HFFc6 (cell line): Measurements from ENCODE around the gene MRPS35. TPM values are rescaled to one million over a fixed set of nuclear protein-coding genes. Genes with fewer than 3 reads are reported as not detected.
"Not testable (repeated sequence)": the region's sequence is repeated elsewhere in the genome, so short reads cannot be mapped to it uniquely, and the experiment has no call there.

Experiments used
- DNase-seq: peaks from one replicate; pipeline ENCODE4 v3.0.0-alpha.2; 2018
- H3K27ac Mint-ChIP-seq: 2 replicates; pipeline ENCODE4 v1.8.0; 2020; ENCODE audit warnings: mild to moderate bottlenecking, mixed read lengths
- H3K27me3 Mint-ChIP-seq: 2 replicates; pipeline ENCODE4 v1.8.0; 2021; ENCODE audit warnings: mild to moderate bottlenecking, moderate library complexity, mixed read lengths; ENCODE audit not compliant: insufficient read depth
- H3K36me3 Mint-ChIP-seq: 2 replicates; pipeline ENCODE4 v1.8.0; 2021; ENCODE audit warnings: low read depth, mixed read lengths
- H3K4me1 Mint-ChIP-seq: 2 replicates; pipeline ENCODE4 v1.8.0; 2020; ENCODE audit warnings: low read depth, mixed read lengths
- H3K4me3 Mint-ChIP-seq: 2 replicates; pipeline ENCODE4 v1.8.0; 2020; ENCODE audit warnings: mild to moderate bottlenecking, moderate library complexity, mixed read lengths
- H3K9me3 Mint-ChIP-seq: 2 replicates; pipeline ENCODE4 v1.8.0; 2020; ENCODE audit warnings: mild to moderate bottlenecking, mixed read lengths
- total RNA-seq, 6 experiments: library from RNA; stranded (reverse); fragmentation: NEBNext Ultra II Directional; extraction: Animal tissue kit (Norgen Biotek cat#: 25700); gene quantifications; 2 replicates in 1 of 6; 3 replicates in 5 of 6; pipeline ENCODE4 v1.2.3, GENCODE V29; 2021
- TF ChIP-seq, protein P1 (sequence below): fragments of 200-600 bp; sonication (generic); IDR thresholded peaks from 2 replicates; pipeline ENCODE4 v1.5.0; 2021; ENCODE audit warnings: antibody characterized with exemption, mild to moderate bottlenecking

Gene MRPS35
- total RNA-seq, 6 experiments from 2014 or later = 39.2 to 47.9 (median 45.6) TPM

DNA sequence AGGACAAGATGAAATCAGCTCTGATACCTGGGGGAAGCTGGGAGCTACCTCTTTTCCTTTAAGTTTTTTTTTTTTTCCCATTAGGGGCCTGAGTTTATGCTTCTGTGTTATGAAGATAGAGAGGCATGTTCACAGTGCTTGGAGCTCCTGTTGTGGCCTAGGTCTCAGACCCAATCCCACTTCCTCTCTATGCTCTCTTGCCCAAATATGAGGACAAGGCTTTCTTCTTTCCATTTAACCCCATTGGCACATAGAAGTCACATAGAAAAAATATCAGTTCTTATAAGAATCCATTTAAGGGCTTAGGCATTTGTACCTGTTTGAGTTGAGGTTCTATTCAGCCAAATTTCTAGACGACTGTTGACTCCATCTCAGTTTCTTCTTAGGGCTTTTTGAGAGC, 12.6 kb downstream of the MRPS35 start:
- TF ChIP-seq, protein P1, sequence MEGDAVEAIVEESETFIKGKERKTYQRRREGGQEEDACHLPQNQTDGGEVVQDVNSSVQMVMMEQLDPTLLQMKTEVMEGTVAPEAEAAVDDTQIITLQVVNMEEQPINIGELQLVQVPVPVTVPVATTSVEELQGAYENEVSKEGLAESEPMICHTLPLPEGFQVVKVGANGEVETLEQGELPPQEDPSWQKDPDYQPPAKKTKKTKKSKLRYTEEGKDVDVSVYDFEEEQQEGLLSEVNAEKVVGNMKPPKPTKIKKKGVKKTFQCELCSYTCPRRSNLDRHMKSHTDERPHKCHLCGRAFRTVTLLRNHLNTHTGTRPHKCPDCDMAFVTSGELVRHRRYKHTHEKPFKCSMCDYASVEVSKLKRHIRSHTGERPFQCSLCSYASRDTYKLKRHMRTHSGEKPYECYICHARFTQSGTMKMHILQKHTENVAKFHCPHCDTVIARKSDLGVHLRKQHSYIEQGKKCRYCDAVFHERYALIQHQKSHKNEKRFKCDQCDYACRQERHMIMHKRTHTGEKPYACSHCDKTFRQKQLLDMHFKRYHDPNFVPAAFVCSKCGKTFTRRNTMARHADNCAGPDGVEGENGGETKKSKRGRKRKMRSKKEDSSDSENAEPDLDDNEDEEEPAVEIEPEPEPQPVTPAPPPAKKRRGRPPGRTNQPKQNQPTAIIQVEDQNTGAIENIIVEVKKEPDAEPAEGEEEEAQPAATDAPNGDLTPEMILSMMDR = no peak
- H3K27ac Mint-ChIP-seq = no peak overlapping the region
- H3K4me3 Mint-ChIP-seq = no peak overlapping the region
- DNase-seq = no peak
- H3K36me3 Mint-ChIP-seq = peaks cover 13% of the 10 kb centered on the region
- H3K4me1 Mint-ChIP-seq = no peaks in the 10 kb centered on the region
- H3K27me3 Mint-ChIP-seq = no peaks in the 10 kb centered on the region
- H3K9me3 Mint-ChIP-seq = no peaks in the 10 kb centered on the region

DNA sequence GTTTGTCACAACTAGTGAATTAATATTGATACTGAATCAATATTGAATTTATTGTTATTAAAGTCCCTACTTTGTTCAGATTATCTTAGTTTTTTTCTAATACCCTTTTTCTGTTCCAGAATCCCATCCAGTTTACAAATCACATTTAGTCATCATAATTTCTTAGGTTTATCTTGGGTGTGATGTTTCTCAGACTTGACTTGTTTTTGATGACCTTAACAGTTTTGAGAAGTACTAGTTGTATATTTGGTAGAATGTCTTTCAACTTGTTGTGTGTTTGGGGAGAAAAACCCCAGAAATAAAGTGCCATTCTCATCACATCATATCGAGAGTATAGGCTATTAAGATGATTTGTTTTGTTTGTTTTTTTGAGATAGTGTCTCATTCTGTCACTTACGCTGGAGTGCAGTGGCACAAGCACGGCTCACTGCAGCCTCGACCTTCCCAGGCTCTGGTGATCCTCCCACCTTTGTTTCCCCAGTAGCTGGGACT, 19.5 kb downstream of the MRPS35 start:
- Mint-ChIP-seq H3K36me3 (peaks cover 18% of the 10 kb centered on the region), H3K27ac (no peak overlapping the region), H3K9me3 (no peaks in the 10 kb centered on the region)

DNA sequence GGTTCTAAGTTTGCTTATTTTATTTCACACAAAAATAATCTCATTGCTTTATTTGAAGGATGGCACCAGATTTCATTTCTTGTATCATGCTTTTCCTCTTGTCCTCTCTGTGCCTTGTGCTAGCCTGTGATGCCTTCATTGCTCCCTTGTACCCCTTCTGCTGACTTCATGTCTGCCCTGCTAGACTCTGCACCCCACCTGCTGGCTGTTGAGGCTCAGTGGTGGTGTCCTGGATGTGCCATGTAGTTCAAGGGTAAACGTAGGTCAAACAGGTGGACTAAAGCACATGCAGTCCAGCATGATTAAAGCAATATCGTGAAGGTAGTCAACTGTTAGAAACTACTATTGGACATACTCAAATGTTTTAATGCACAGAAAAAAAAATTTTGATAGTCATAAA, 21.6 kb downstream of the MRPS35 start:
- peaks cover 10% of the 10 kb centered on the region; the same call in 1 of the 2 replicates for H3K36me3 Mint-ChIP-seq

More for the DNA sequence above, 19.5 kb downstream of the MRPS35 start:
- TF ChIP-seq, protein P1 = no peak
- DNase-seq = no peak
- H3K27me3 Mint-ChIP-seq = no peaks in the 10 kb centered on the region; the same call in 1 of the 2 replicates
- no peak overlapping the region for H3K4me3 Mint-ChIP-seq
- H3K4me1 Mint-ChIP-seq = peaks cover 5% of the 10 kb centered on the region; the same call in 1 of the 2 replicates

DNA sequence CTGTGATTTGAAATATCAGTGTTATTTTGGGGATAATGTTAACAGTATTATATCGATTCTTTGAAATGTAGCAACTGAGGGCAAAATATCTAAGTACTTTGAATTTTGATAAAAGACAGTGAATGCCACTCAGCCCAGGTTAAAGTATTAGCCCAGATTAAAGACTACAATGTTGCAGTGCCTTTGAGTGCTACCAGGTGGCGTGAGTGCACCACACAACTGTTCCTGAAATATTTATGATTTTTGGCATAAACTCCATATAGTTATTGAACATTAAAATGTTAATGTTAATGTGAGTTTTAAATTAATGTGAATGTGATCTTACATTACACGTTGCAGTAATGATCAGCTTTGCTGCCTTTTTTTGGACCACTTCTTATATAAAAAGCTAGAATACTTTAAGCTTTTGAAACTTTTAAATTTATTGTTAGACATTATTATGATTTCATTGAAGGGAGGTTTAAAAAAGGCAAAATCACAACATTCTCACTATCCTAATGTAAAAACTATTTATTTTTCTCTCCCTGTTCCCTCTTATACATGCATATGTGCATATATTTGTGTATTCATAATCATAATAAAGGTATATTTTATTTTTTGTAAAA, 22.5 kb downstream of the MRPS35 start:
- peak; percentile 30 for DNase-seq
- TF ChIP-seq, protein P1 = peak; percentile 89
- no peak overlapping the region for H3K4me3 Mint-ChIP-seq
- no peak overlapping the region for H3K27ac Mint-ChIP-seq
- no peaks in the 10 kb centered on the region; the same call in 1 of the 2 replicates for H3K27me3 Mint-ChIP-seq
- H3K9me3 Mint-ChIP-seq = no peaks in the 10 kb centered on the region
- H3K4me1 Mint-ChIP-seq = peaks cover 5% of the 10 kb centered on the region; the same call in 1 of the 2 replicates
- H3K36me3 Mint-ChIP-seq = peaks cover 13% of the 10 kb centered on the region; the same call in 1 of the 2 replicates

More for the DNA sequence above, 21.6 kb downstream of the MRPS35 start:
- DNase-seq = no peak
- Mint-ChIP-seq H3K4me3 (no peak overlapping the region), H3K27me3 (no peaks in the 10 kb centered on the region; the same call in 1 of the 2 replicates), H3K27ac (no peak overlapping the region; the same call in 1 of the 2 replicates), H3K9me3 (no peaks in the 10 kb centered on the region), H3K4me1 (peaks cover 5% of the 10 kb centered on the region; the same call in 1 of the 2 replicates)
- TF ChIP-seq, protein P1 = peak; percentile 41; the same call in 1 of the 2 replicates

DNA sequence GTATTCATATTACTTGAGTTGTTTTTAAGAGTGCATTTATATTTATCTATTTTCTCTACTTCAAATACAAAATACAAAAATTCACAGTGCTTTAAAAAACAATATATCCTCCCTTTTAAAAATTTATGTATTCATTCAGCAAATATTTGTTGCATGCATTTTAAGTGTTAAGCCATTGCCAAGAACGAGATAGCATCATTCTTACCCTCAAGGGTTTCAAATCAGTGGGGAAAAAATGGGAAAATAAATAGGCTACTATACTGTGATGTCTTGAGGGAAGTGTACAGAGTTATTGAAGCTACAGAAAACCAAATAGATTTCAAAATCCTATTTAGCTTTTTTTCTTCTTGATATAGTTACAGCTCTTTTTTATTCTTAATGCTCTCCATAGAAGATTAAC, 23.2 kb downstream of the MRPS35 start:
- DNase-seq = no peak
- H3K9me3 Mint-ChIP-seq = no peaks in the 10 kb centered on the region
- TF ChIP-seq, protein P1 = no peak
- H3K27me3 Mint-ChIP-seq = no peaks in the 10 kb centered on the region; the same call in 1 of the 2 replicates
- no peak overlapping the region for H3K4me3 Mint-ChIP-seq
- no peak overlapping the region for H3K27ac Mint-ChIP-seq
- H3K4me1 Mint-ChIP-seq = peaks cover 5% of the 10 kb centered on the region; the same call in 1 of the 2 replicates
- peaks cover 13% of the 10 kb centered on the region; the same call in 1 of the 2 replicates for H3K36me3 Mint-ChIP-seq

DNA sequence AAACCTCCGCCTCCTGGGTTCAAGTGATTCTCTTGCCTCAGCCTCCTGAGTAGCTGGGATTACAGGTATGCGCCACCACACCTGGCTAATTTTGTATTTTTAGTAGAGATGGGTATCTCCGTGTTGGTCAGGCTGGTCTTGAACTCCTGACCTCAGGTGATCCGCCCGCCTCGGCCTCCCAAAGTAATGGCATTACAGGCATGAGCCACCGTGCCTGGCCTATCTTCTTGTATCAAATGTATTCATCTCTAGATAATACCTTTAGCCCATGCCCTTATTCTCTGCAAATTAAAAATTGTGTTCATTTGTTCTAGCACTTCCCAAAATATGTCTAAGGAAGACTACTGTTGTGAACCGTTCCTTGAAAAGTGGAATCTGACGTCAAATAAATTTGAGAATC, 23.7 kb downstream of the MRPS35 start:
- H3K27ac Mint-ChIP-seq = not testable (repeated sequence)

More for the DNA sequence above, 23.7 kb downstream of the MRPS35 start:
- H3K4me3 Mint-ChIP-seq, H3K9me3 Mint-ChIP-seq, DNase-seq, H3K27me3 Mint-ChIP-seq, H3K4me1 Mint-ChIP-seq: not testable (repeated sequence)
- H3K36me3 Mint-ChIP-seq = peaks cover 13% of the 10 kb centered on the region; the same call in 1 of the 2 replicates
